Activated effector memory CD4-positive, alpha-beta T cell treated with anti-CD3 and anti-CD28 coated beads, Interleukin-2, amount 50 U/mL, for 16 hours (primary cell): ENCODE data around the gene UPK3A.
A peak's percentile ranks its signal among the peaks of the same experiment; 100 is the strongest.
"Not testable (repeated sequence)": the region's sequence is repeated elsewhere in the genome, so short reads cannot be mapped to it uniquely, and the experiment has no call there.

Experiments
- DNase-seq: peaks from one replicate; pipeline ENCODE4 v3.0.0-alpha.2; 2020

Gene UPK3A

GRCh38 chr22:45284705-45285262 is at the start of gene UPK3A:
Gene UPK3A (plus strand): TSS chr22:45284949. CDS start chr22:45285014, 65 bp downstream.
- peak; percentile 88 for DNase-seq

- no peak for DNase-seq
Measured at GRCh38 chr22:45235101-45235777, 49.5 kb upstream of the UPK3A start.

- no peak for DNase-seq
Measured at GRCh38 chr22:45235851-45236342, 48.9 kb upstream of the UPK3A start.

- DNase-seq = no peak
Measured at GRCh38 chr22:45237065-45237990, 47.4 kb upstream of the UPK3A start.

- no peak for DNase-seq
Measured at GRCh38 chr22:45238076-45238956, 46.4 kb upstream of the UPK3A start.

GRCh38 chr22:45238957-45239680 is 45.6 kb upstream of the UPK3A start:
- DNase-seq = no peak

- no peak for DNase-seq
Measured at GRCh38 chr22:45239681-45240051, 45.1 kb upstream of the UPK3A start.

- peak; percentile 70 for DNase-seq
Measured at GRCh38 chr22:45240104-45240809, 44.5 kb upstream of the UPK3A start.

- peak; percentile 91 for DNase-seq
Measured at GRCh38 chr22:45240810-45241631, 43.7 kb upstream of the UPK3A start, which contains the start of gene KIAA0930. Gene KIAA0930 (minus strand): TSS chr22:45240894. CDS start chr22:45240703, 191 bp downstream.

- no peak for DNase-seq
Measured at GRCh38 chr22:45242778-45243191, 42.0 kb upstream of the UPK3A start.

- no peak for DNase-seq
Measured at GRCh38 chr22:45244916-45245315, 39.8 kb upstream of the UPK3A start.

- DNase-seq = no peak
Measured at GRCh38 chr22:45246060-45246985, 38.4 kb upstream of the UPK3A start.

GRCh38 chr22:45248832-45249561 is 35.8 kb upstream of the UPK3A start:
- DNase-seq = no peak

- no peak for DNase-seq
Measured at GRCh38 chr22:45251825-45252224, 32.9 kb upstream of the UPK3A start.

GRCh38 chr22:45253039-45253641 is 31.6 kb upstream of the UPK3A start:
- no peak for DNase-seq

GRCh38 chr22:45254388-45254787 is 30.4 kb upstream of the UPK3A start:
- DNase-seq = no peak

- DNase-seq = no peak
Measured at GRCh38 chr22:45254789-45255278, 29.9 kb upstream of the UPK3A start.

- not testable (repeated sequence) for DNase-seq
Measured at GRCh38 chr22:45257941-45258340, 26.8 kb upstream of the UPK3A start.
